Activated CD4-positive, alpha-beta T cell treated with anti-CD3 and anti-CD28 coated beads, Interleukin-2, amount 50 U/mL, for 48 hours (primary cell): ENCODE data around the gene CCDC50.

Source experiments
- DNase-seq, 2 experiments: peaks; one replicate each; pipeline ENCODE4 v3.0.0-alpha.2; 2020

The CCDC50 gene

DNA sequence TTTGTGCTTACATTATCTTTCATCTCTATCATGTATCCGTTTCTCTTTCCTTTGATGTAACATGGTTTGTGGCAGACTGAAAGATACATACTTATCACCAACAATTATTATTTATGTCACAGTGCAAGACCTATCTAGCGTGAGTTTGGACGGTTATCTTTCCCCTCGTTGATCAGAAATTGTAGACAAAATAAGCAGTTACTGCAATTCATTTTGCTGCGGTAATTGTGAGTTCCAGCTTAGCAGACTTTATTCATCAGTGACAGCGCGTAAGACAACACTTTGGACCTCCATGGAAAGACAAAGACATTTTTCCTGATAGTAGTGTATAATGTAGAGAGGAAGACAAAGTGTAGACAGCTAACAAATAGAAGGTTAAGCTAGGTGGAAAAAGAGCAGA lies 52.1 kb downstream of the CCDC50 start:
- no peak for DNase-seq

DNA sequence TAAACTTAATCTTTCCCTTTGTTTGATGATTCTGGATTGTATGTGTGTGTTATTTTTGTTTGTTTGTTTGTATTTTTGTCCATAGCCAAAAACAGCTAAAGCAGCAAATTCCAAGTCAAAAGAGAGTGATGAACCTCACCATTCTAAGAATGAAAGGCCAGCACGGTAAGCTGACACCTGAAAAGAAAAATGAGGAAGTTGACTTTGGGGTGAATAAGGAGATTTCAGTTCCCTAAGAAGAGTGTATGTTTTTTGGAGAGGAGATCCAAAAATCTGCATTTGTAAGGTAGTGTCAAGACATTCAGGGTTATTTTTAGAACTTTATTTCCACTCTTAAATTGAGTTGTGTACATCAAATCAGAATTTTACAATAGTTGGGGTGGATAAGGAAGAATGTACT lies 53.5 kb downstream of the CCDC50 start:
- DNase-seq = no peak

DNA sequence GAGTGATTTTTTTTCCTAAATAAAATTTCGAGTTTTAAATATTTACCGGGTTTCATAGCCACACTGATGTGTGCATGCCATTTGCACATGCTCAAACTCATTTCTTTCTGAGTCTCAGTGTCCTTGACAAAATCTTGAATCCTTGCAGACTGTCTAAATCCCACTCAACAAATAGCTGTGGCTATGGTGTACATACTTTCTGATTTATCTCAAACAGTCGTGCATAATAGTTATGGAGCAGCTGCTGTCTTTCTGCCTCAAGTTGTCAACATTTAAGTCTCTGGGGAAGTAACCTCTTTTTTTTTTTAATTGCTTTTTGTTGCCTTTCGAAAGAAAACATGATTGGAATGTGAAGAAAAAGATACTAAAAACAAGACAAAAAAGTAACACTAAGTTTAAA lies 53.9 kb downstream of the CCDC50 start:
- no peak for DNase-seq

DNA sequence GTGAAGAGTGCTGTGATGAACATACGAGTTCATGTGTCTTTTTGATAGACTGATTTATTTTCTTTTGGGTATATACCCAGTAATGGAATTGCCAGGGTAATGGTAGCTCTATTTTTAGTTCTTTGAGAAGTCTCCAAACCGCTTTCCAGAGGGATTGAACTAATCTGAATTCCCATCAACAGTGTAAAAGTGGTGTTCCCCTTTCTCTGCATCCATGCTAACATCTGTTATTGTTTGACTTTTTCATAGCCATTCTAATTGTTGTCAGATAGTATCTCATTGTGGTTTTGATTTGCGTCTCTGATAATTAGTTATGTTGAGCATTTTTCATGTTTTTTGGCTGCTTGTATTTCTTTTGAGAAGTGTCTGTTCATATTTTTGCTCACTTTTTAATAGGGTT lies 55.9 kb downstream of the CCDC50 start:
- DNase-seq = no peak

DNA sequence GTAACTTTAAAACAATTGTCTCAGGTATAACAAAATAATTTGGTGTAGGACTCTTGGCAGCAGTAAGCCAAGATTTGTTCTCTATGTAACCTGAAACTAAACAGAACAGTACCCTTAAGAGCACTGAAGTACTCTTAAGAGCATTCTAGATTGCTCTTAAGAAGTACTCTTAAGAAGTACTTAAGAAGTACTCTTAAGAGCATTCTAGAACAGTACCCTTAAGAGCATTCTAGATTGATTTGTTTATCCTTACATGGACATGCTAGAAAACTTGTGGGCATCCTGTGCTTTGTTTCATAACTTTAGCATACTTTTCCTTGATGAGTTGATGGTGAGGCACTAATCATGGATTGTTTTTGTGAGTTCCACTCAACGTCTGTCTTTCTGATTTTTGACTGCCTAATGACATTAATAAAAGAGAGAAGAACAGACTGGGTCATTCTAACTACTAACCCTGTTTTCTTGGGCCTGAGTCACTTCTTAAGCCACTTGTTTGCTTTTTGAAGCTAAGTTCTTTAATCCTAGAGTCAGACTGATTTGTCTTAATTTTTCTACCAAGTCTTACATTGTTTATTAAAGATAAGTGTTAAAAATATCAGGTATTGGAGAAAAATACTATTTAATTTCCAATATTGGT lies 58.4 kb downstream of the CCDC50 start:
- DNase-seq = no peak

DNA sequence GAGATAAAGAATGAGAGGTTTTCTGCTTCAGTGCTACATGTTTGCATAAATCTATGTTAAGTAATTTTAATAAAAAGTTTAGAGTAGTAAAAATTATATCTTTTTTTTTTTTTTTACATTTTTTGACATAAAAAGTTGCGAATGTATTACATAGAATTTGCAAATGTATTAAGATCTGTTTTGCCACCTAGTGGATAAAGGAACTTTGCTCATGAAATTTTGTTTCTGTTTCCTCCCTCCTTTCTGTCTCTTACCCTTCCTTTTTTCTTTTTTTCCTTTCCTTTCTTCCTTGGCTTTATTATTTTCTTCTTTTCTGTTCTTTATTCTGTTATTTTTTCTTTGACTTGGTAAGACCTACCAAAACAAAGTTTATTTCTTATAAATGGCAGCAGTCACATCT lies 59.6 kb downstream of the CCDC50 start:
- DNase-seq = no peak

DNA sequence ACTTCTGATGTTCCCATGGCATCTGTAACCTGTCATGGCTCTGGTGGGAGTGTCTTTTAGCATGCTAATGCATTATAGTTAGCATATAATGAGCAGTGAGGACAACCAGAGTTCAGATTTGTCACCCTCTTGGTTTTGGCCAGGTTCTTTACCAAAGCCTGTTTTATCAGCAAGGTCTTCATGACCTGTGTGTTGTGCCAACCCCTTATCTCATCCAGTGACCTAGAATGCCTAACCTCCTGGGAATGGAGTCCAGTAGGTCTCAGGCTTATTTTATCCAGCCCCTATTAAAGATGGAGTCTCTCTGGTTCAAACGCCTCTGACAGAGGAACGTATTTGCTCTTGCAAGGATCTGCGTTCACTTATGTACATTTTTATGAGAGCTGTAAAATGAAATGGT lies 61.4 kb downstream of the CCDC50 start:
- no peak for DNase-seq

DNA sequence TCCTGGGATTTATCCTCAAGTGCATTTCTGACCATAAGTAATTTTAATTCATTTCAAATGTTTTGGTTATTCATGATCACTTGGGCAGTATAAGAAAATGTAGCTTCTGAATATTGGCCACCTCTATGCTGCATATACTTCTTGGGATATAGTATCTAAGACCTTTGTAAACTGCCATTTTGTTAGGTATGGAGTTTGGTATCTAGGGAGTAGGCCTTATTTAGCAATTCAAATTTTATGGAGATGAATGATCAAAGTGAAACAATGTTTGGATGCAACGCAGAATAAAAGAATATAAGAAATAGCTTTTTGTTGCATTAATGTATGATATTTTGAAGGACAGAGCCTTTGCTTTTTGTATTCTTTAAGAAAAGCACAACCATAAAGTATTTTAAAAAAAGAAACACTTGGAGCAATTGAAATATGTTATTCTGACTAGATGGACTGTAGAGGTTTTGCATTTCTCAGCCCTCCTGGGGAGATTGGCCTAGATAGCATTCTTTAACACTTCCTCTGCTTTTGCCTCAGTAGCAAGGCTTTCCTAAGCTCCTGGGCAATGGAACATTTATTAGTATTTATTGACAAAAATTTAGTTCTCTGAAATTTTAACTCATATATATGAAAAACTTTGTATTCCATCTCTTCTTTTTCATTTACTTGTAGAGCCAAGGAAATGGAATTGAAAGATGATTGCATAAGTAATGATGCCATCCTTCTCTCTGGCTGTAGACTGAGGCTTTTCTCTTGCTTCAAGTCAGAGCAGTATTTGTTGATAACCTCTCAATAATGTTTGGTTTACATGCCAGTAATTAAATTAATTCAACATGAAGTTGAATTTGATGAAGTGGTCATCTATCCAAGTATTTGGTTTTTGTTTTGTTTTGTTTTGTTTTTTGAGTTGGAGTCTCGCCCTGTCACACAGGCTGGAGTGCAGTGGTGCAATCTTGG lies 62.9 kb downstream of the CCDC50 start:
- DNase-seq = no peak

DNA sequence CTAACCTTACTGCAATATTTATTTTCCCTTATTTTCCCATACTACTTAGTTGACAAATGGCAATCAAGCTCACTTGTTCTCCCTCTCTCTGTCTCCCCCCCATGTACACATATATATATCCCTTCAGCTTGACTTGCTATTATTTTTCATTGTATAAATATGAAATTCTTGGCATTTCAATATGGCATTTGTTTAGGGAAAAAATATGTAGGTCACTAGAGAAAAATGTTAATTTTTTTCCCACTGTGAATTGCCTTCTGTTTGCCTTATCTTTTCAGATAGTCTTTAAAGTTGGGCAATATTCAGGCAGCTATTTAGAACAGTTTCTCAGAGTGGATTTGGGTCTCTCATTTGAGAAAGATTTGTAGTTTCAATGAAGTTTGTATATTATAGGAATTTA lies 64.0 kb downstream of the CCDC50 start:
- DNase-seq = no peak

DNA sequence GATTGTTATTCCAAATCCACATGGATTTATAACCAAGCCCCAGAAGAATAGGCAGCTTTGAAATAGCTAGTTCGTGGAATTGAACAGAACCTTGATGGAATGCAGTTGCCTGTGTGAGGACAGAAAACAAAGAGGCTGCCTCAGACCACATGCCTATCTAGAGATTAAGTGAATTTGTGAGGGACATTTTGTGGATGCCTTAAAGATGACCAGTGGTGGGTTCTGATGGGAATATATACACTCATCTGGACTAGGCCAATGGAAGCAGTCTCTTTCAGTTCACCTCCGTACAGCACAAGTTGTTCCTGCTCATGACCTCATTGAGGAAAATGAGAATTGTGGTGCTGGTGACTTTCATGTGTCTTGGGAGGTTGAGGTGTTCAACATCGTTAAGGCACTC lies 68.6 kb downstream of the CCDC50 start:
- no peak for DNase-seq

DNA sequence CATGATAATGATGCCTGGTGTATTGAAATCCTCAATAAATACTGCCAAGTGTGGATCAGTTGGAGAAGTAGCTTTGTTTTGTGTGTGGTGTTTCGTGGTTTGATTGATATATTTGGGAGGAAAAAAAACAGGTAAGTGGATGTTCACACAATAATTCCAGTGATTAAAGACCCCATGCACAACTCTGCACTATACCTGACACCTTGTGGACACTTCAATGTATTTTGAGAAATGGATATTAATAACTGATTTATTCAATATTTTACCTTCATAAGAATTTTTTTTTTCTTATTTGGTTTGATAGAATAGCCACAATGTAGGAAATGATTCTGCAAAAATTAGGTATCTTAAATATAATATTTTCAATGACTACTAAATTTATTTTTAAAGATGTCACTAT lies 69.4 kb downstream of the CCDC50 start:
- DNase-seq = no peak

DNA sequence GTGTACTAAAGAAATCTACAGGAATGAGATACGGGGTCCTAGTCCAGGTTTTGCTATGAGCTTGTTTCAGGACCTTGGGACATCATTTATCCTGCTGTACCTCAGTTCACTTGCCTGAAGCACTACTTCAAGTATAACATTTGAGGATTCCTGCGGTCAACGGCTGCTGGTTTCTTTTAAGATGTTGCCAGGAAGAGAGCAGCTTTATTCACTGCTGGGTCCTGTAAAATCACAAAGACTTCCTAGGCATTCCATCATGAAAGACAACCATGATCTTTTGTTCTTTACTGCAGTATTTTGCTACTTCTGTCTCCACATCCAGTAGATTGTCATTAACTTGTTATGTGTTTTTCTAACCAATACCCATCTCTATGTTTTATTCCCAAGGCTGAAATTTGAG lies 70.7 kb downstream of the CCDC50 start:
- DNase-seq = no peak

DNA sequence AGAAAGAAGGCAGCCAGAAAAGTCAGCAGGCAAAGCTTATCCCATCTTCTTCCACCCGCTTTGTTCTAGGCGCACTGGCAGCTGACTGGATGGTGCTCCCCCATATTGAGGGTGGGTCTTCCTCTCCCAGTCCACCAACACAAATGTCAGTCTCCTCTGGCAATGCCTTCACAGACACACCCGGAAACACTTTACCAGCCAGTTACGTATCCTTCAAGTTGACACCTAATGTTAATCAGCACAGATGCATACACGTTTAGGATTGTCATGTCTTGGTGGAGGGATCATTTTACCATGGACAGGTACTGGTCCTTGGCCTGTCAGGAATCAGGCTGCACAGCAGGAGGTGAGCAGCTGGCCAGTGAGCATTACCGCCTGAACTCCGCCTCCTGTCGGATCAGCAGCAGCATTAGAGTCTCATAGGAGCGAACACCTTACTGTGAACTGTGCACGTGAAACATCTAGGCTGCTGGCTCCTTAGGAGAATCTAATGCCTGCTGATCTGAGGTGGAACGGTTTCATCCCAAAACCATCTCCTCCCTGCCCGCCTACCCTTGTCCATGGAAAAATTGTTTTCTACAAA lies 72.7 kb downstream of the CCDC50 start:
- DNase-seq = no peak

DNA sequence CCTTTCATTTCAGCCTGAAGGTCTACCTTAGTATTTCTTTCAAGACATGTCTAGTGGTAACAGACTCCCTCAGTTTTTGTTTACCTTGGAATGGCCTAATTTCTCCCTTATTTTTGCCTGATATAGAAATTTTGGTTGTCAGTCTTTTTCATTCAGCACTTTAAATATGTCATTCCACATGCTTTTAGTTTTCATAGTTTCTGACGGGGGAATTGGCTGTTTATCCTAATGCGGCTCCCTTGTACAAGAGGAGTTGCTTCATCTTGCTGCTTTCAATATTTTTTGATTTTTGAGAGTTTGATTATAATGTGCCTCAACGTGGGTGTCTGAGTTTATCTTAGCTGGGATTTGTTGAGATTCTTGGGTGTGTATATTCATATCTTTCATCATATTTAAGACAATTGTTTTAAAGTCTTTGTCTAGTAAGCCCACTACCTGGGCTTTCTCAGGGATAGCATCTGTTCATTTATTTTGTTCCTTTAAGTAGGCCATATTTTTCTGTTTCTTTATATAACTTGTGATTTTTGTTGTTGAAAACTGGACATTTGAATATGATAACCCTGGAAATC lies 80.7 kb downstream of the CCDC50 start:
- DNase-seq = no peak

DNA sequence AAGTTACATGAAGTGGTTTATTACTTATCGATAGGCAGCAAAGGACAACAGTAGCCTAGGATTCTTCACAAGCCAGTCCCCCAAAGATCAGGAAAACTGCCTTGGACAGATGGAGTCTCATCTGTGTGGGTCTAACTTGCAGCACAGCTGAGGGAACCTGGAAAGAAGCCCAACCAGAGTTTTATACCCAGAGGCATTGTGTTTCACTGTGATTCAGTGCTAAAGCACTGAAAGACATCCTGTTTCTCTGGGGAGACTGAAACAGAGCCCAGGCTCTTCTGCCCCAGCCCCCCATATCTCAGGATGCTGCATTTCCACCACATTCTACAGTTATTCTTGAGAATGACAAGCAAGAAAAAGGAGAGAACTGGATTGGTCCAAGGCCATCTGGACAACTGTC lies 83.6 kb downstream of the CCDC50 start:
- DNase-seq = no peak

DNA sequence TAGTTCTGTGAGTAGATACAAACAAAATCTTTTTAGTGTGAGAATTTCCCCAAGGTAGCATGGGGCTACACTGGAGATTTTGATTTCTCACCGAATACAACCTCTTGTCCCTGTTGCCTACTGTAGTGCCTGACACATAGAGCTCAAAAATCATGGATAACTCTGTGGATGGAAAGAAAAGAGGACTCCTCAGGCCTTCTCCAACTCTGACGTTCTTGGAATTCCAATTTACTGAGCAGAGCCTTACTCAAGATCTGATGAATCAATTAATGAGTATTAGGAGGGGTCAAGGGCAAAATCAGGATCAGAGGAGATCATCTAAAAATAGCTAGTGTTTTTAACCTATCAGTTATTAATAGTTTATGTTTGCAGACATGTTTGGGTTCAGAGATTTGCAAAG lies 85.1 kb downstream of the CCDC50 start:
- DNase-seq = no peak

DNA sequence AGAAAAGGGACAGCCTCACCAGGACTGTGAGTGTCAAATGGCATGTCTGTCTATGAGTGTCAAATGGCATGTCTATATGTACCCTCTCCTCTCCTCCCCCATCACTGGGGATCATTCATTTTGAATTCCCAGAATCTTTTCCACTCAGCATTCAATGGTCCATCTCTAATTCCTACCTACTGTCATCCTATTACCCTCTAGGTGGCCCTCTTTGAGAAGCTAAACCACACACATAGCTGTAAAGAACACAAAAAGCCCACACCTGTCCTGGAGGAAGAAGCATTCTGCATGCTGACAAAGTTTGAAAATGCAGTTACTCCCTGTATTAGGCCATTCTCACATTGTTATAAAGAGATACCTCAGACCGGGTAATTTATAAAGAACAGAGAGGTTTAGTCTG lies 85.5 kb downstream of the CCDC50 start:
- no peak for DNase-seq

DNA sequence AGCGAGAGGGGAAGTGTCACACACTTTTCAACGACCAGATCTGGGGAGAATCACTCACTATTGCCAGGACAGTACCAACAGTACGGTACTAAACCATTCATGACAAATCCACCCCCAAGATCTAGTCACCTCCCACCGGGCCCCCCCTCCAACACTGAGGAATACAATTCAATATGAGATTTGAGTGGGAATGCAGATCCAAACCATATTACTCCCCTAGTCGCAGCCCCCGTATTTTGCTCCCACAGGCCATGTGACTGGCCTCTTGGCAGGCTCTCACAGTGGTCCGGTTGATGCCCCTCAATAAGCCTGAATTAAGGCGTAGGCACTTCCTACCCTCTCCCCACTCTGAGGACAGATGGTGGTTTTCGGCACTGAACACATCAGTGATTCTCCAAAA lies 86.4 kb downstream of the CCDC50 start:
- no peak for DNase-seq

DNA sequence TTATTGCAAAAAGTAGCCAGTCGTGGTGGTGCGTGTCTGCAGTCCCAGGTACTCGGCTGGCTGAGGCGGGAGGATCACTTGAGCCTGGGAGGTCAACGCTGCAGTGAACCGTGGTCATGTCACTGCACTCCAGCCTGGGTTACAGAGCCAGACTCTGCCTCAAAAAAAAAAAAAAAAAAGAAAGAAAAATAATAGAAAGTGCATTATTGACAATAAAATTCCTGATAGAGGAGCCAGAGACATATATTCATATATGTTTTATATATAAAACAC lies 88.2 kb downstream of the CCDC50 start:
- DNase-seq = no peak

DNA sequence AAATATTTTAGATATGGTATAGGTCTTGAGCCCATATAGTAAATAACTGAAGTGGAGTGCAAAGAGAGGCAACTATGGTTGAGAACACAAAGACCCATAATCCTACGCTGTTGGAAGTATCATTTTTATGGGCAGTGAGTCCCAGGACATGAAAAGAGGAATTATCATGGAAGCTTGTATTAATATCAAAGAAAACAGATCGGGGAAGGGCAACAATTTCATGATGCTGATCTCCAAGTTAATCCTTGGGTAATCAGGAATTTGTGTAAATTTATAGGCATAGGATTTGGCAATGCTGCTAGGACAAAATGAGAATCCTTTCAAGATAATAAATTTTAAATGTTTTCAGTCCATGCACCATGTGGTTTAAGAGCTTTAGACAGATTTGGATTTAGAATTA lies 91.6 kb downstream of the CCDC50 start:
- no peak for DNase-seq

DNA sequence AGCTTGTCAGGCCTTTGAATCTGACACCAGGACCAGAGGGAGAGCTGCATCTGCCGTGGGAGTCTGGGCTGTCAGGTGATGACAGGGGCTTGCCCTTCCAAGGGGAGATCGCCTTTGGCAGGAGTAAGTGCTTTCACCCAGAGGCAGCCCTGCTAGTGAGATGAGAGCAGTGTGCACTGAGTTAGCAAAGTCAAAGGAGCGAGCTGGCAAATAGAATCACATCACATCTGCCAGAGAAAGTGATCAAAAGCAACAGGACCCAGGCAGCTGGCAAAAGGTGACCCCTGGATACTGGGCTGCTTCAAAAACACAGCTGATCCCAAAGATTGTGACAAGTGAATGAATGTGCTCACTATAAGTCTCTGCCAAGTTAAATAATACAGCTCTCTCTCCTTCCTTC lies 95.7 kb downstream of the CCDC50 start:
- DNase-seq = no peak

DNA sequence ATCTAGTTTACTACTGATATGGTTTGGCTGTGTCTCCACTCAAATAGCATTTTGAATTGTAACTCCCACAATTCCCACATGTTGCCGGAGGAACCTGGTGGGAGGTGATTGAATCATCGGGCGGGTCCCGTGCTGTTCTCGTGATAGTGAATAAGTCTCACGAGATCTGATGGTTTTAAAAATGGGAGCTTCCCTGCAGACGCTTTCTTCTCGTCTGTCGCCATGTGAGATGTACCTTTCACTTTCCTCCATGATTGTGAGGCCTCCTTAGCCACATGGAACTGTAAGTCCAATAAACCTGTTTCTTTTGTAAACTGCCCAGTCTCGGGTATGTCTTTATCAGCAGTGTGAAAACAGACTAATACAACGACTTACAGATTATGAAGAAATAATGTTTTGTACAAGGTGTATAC lies 96.1 kb downstream of the CCDC50 start:
- DNase-seq = no peak

DNA sequence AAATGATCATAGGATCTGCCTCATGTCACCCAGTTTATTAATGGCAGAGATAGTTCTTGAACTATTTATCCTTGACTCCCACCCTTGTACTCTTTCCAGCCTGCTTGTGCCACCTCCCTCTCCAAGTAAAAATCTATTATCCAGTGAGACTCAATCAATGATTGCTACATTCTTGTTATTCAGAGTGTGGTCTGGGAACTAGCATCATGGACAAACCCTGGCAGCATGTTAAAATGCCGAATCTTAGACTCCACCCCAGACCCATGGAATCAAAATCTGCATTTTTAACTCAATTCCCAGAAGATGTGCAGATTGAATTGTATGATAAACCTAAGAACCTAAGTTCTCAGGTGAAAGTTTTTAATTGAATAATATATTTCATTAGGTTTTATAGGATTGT lies 97.1 kb downstream of the CCDC50 start:
- DNase-seq = no peak

DNA sequence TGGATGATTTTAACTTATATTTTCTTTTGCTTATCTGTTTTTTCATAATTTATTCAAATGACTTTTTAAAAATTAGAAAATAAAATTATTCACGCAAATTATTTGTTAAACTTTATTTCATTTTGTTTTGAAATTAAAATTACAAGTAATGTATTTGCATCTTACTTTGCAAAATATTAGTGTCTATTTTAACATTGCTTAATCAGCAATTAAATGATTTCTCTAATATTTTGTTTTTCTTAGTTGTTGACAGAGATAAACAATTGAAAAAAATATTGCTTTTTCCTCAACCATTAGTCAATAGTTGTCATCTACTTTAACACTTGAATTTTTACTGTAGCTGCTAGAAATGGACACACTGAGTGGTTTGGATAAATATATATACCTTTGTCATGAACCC lies 99.0 kb downstream of the CCDC50 start:
- no peak for DNase-seq
